Spleen (tissue), 11 donors: ENCODE data around the gene FAM20C. TPM values are rescaled to one million over a fixed set of nuclear protein-coding genes. Genes with fewer than 3 reads are reported as not detected.
A peak's percentile ranks its signal among the peaks of the same experiment; 100 is the strongest.

Source experiments
- DNase-seq: peaks from one replicate; pipeline ENCODE4 v3.0.0-alpha.2; 2020
- H3K27ac ChIP-seq, 8 donors: fragments of 200-600 bp; sonication (generic) in 7 of 8; 1 replicate in 4 of 8; 2 replicates in 4 of 8; pipeline versions ENCODE4 v1.5.0 to v1.8.0; 2016 to 2021; ENCODE audit warnings: inconsistent platforms in 4 of 8, mild to moderate bottlenecking in 4 of 8, moderate library complexity in 1 of 8
- H3K27me3 ChIP-seq, 7 donors: fragments of 200-600 bp; sonication (generic) in 6 of 7; replicated peaks in 1 of 7; 1 replicate in 4 of 7; 2 replicates in 3 of 7; pipeline versions ENCODE4 v1.5.0 to v1.8.0; 2016 to 2021; ENCODE audit warnings: inconsistent platforms in 3 of 7, mild to moderate bottlenecking in 1 of 7
- H3K36me3 ChIP-seq, 6 donors: fragments of 200-600 bp; sonication (generic) in 5 of 6; 1 replicate in 4 of 6; 2 replicates in 2 of 6; pipeline versions ENCODE4 v1.5.0 to v1.8.0; 2016 to 2021; ENCODE audit warnings: inconsistent platforms in 2 of 6
- H3K4me1 ChIP-seq, 6 donors: fragments of 200-600 bp; sonication (generic) in 5 of 6; 1 replicate in 3 of 6; 2 replicates in 3 of 6; pipeline versions ENCODE4 v1.5.0 to v1.8.0; 2016 to 2021; ENCODE audit warnings: inconsistent platforms in 3 of 6
- H3K4me3 ChIP-seq, 8 donors: fragments of 200-600 bp; sonication (generic) in 7 of 8; 1 replicate in 4 of 8; 2 replicates in 4 of 8; pipeline versions ENCODE4 v1.5.0 to v1.8.0; 2016 to 2021; ENCODE audit warnings: inconsistent platforms in 4 of 8, mild to moderate bottlenecking in 4 of 8, moderate library complexity in 2 of 8
- H3K9me3 ChIP-seq, 8 donors: fragments of 200-600 bp; sonication (generic) in 7 of 8; 1 replicate in 4 of 8; 2 replicates in 4 of 8; pipeline versions ENCODE4 v1.5.0 to v1.8.0; 2016 to 2021; ENCODE audit warnings: inconsistent platforms in 4 of 8
- CTCF ChIP-seq, 11 experiments: fragments of 200-600 bp in 7 of 11; fragments of 450-650 bp in 4 of 11; sonication (generic) in 4 of 11; IDR thresholded peaks in 8 of 11; conservative IDR thresholded peaks in 3 of 11; 1 replicate in 7 of 11; 2 replicates in 4 of 11; pipeline versions ENCODE4 v1.4.0 to v1.8.0; 2016 to 2021; ENCODE audit warnings: antibody characterized with exemption in 11 of 11, inconsistent platforms in 4 of 11, mild to moderate bottlenecking in 1 of 11
- POLR2A ChIP-seq, 3 donors: fragments of 450-650 bp; IDR thresholded peaks; one replicate each; pipeline ENCODE4 v1.5.1; 2017; ENCODE audit warnings: antibody characterized with exemption in 3 of 3, mild to moderate bottlenecking in 1 of 3
- POLR2AphosphoS5 ChIP-seq, 3 donors: sonication (generic); formaldehyde crosslinking; IDR thresholded peaks; one replicate each; pipeline ENCODE4 v1.5.1; 2017; ENCODE audit warnings: antibody characterized with exemption in 3 of 3
- WGBS, 5 donors: extraction: QIAGEN DNeasy Blood & Tissue Kit in 3 of 5; methylation state at CpG; one replicate each; pipeline versions ENCODE4 v1.1.5 to v1.1.7; 2013 to 2018; 5-methylcytosine and 5-hydroxymethylcytosine counted together
- intact Hi-C: fragments of 100-400 bp; cut with DNase I; formaldehyde crosslinking; loops from one replicate; pipeline ENCODE4 v1.15.0; 2023; ENCODE audit warnings: low total_unique reads
- polyA plus RNA-seq, 3 donors: library from polyadenylated mRNA; stranded (reverse); fragments of 200-250 nt; gene quantifications; one replicate each; pipeline ENCODE4 v1.2.1, GENCODE V29; 2013
- total RNA-seq, 7 donors: library from RNA; depleted of rRNA in 3 of 7; stranded (reverse); fragments of >200 nt in 3 of 7; fragmentation: NEBNext Ultra II Directional in 4 of 7; extraction: Animal tissue kit (Norgen Biotek cat#: 25700) in 4 of 7; gene quantifications; one replicate each; pipeline versions ENCODE4 v1.1.0 to v1.2.1, GENCODE V29; 2016 to 2021
- donor health status: healthy with polysubstance abuse.
- donor health status: DM: no; HTN: no; CAD: no; lungs with moderate emphysema.
- donor health status: DM: no; HTN: no; CAD: no.
- donor health status: Bipolar disorder and iron deficiency.
- donor health status: healthy.
- donor health status: DM: no; HTN: no; CAD: no.
- donor health status: DM: yes; HTN: yes; CAD: no.

The FAM20C gene
- total and polyA plus RNA-seq, 10 donors: 6.9 to 27.3 (median 14.6) TPM

DNA sequence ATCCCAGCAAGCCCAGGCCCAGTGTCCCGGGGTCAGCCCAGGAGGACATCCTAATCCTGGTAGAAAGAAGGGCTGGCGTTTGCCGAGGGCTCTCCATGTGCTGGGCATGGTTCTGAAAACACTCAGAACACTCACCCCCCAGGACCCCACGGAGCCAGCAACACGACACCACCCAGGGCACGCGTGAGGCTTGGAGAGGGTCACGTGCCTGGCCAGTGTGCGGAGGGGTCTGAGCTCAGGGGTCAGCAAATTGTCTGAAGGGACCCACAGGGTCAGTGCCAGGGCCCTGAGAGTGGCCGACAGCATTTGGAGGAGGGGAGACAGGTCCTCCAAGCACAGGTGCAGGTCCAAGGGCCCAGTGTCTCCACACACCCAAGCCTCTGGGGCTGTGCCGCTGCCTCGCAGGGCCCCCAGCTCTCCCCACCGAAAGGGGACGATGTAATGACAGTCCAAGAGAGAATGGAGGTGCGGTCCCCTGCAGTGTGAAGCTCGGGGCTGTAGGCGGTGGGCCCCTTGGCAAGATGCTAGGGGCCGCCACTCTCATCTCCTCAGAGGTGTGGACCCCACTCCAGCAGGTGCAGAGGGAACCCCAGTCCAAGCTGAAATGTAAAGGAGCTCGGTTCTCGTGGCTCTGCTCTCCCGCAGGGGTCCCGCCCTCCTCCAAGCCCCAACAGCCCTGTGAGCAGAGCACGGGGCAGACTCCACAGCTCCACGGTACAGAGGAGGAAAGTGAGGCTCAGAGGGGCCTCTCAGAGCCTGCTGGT, 105.4 kb downstream of the FAM20C start:
- WGBS, 5 donors: 83 to 91% (median 86%) methylated on average over 11 to 24 of the region's 24 CpGs
- peak; percentile 54 for DNase-seq
- H3K27me3 ChIP-seq: peaks cover 0 to 46% (median 6%) of the 10 kb centered on the region in 7 donors
- no peak for TF ChIP-seq POLR2A (IDR thresholded peaks at IDR 0.05)
- TF ChIP-seq CTCF (IDR thresholded peaks at IDR 0.05 in 8 of 11, conservative IDR thresholded peaks at IDR 0.05 in 3 of 11): no peak
- no peak for TF ChIP-seq POLR2AphosphoS5 (IDR thresholded peaks at IDR 0.05)
- no peaks in the 10 kb centered on the region for H3K9me3 ChIP-seq
- no peak overlapping the region for H3K27ac ChIP-seq
- no peaks in the 10 kb centered on the region for H3K4me1 ChIP-seq
- no peak overlapping the region for H3K4me3 ChIP-seq
- H3K36me3 ChIP-seq: no peaks in the 10 kb centered on the region
- intact Hi-C loops: no loop called here

- intact Hi-C loops: no loop called here
- no peaks in the 10 kb centered on the region for H3K36me3 ChIP-seq
- no peak for TF ChIP-seq POLR2A (IDR thresholded peaks at IDR 0.05)
- no peak for TF ChIP-seq CTCF (IDR thresholded peaks at IDR 0.05 in 8 of 11, conservative IDR thresholded peaks at IDR 0.05 in 3 of 11)
- no peak for TF ChIP-seq POLR2AphosphoS5 (IDR thresholded peaks at IDR 0.05)
- no peaks in the 10 kb centered on the region for H3K9me3 ChIP-seq
- peak; percentile 48 for DNase-seq
- H3K27ac ChIP-seq: no peak overlapping the region
- H3K27me3 ChIP-seq: peaks cover 0 to 45% (median 6%) of the 10 kb centered on the region in 7 donors
- H3K4me1 ChIP-seq: no peaks in the 10 kb centered on the region
- H3K4me3 ChIP-seq: no peak overlapping the region
- 75 to 79% (median 78%) methylated on average over 12 to 15 of the region's 15 CpGs for WGBS, 5 donors
These were observed 106.0 kb downstream of the FAM20C start for GRCh38 chr7:298375-298702.

DNA sequence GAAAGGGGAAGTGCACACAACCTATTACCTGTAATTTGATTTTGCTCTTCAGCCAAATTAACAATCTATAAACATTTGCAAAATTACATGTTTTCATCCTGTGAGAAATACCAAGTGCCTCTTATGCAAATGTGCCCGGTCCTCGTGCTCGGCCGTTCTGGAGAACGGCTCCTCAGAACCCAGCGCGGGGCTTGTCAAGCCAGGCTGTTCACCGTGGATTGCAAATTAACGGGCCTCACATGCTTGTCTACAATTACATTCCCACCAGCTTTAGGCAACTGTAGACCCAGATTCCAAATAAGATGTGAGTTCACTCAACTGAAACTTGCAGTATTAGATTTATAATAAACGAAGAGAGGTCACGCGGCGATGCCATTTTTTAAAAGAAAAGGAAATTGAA, 106.4 kb downstream of the FAM20C start:
- Histone ChIP-seq H3K9me3 (no peaks in the 10 kb centered on the region), H3K36me3 (no peaks in the 10 kb centered on the region), H3K4me3 (no peak overlapping the region), H3K27ac (no peak overlapping the region), H3K27me3 (peaks cover 0 to 42% (median 6%) of the 10 kb centered on the region in 7 donors), H3K4me1 (no peaks in the 10 kb centered on the region)
- no peak for DNase-seq
- 74 to 87% (median 78%) methylated on average over 13 of the region's 13 CpGs for WGBS, 5 donors
- intact Hi-C loops: no loop called here
- no peak for TF ChIP-seq CTCF (IDR thresholded peaks at IDR 0.05 in 8 of 11, conservative IDR thresholded peaks at IDR 0.05 in 3 of 11)
- TF ChIP-seq POLR2AphosphoS5 (IDR thresholded peaks at IDR 0.05): no peak
- no peak for TF ChIP-seq POLR2A (IDR thresholded peaks at IDR 0.05)

DNA sequence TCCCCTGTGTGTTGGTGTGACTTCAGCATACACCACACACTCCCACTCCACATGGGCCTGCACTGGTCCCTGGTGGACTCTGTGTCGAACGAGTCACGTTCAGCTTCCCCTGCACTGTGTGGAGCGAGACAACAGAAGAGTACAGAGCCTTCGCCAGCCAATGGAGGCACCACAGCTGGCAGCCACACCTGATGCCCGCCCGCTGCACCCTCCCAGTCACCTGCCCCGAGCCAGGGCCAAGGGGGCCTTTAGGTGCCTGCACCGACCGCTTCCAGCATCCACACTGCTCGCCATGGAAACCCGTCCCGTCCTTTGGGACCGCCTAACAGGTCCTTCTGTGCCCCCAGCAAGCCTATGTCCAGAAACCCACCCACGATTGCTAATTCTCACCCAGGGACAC, 106.8 kb downstream of the FAM20C start:
- Histone ChIP-seq H3K9me3 (no peaks in the 10 kb centered on the region), H3K27me3 (peaks cover 0 to 37% (median 6%) of the 10 kb centered on the region in 7 donors), H3K4me3 (no peak overlapping the region), H3K36me3 (no peaks in the 10 kb centered on the region), H3K27ac (no peak overlapping the region), H3K4me1 (no peaks in the 10 kb centered on the region)
- 91 to 92% (median 91%) methylated on average over 9 to 15 of the region's 15 CpGs for WGBS, 5 donors
- DNase-seq: peak; percentile 47
- TF ChIP-seq POLR2AphosphoS5 (IDR thresholded peaks at IDR 0.05) (no peak), POLR2A (IDR thresholded peaks at IDR 0.05) (no peak), CTCF (IDR thresholded peaks at IDR 0.05 in 8 of 11, conservative IDR thresholded peaks at IDR 0.05 in 3 of 11) (no peak)
- intact Hi-C loops: no loop called here
